GM18868 (cell line): ENCODE results near the gene CAAP1.
"Not testable (repeated sequence)": the region's sequence is repeated elsewhere in the genome, so short reads cannot be mapped to it uniquely, and the experiment has no call there.

Experiments
- ATAC-seq: cut with Tn5 transposase; IDR thresholded peaks from one replicate; pipeline ENCODE4 v1.9.1; 2021; ENCODE audit warnings: mild to moderate bottlenecking, moderate library complexity; ENCODE audit not compliant: unreplicated experiment

Gene CAAP1

GRCh38 chr9:26850995-26851394, 41.6 kb downstream of the CAAP1 start:
- ATAC-seq: no peak

GRCh38 chr9:26833792-26834191, 58.8 kb downstream of the CAAP1 start:
- no peak for ATAC-seq

GRCh38 chr9:26828391-26828955, 64.1 kb downstream of the CAAP1 start:
- not testable (repeated sequence) for ATAC-seq

GRCh38 chr9:26814799-26815198, 77.8 kb downstream of the CAAP1 start:
- ATAC-seq: no peak

GRCh38 chr9:26813247-26813646, 79.4 kb downstream of the CAAP1 start:
- peak; percentile 79 for ATAC-seq

GRCh38 chr9:26812217-26812616, 80.4 kb downstream of the CAAP1 start:
- ATAC-seq: peak; percentile 45

- no peak for ATAC-seq
These were observed 81.5 kb downstream of the CAAP1 start for GRCh38 chr9:26811106-26811505.

GRCh38 chr9:26809795-26810194, 82.8 kb downstream of the CAAP1 start:
- ATAC-seq: no peak

GRCh38 chr9:26807161-26807560, 85.4 kb downstream of the CAAP1 start:
- no peak for ATAC-seq

GRCh38 chr9:26802921-26803320, 89.7 kb downstream of the CAAP1 start:
- ATAC-seq: no peak

- ATAC-seq: no peak
These were observed 90.8 kb downstream of the CAAP1 start for GRCh38 chr9:26801772-26802171.

- ATAC-seq: no peak
These were observed 92.3 kb downstream of the CAAP1 start for GRCh38 chr9:26800322-26800721.

- no peak for ATAC-seq
These were observed 101.3 kb downstream of the CAAP1 start for GRCh38 chr9:26791274-26791673.
